Ramos (cell line): ENCODE results near the gene GSKIP.

ENCODE experiments used
- in situ Hi-C: fragments of 300-500 bp; cut with MboI; formaldehyde crosslinking; loops from one replicate; pipeline ENCODE4 v1.14.3; 2022; ENCODE audit warnings: low sequenced_read_pairs; ENCODE audit not compliant: unreplicated experiment

Gene GSKIP

DNA sequence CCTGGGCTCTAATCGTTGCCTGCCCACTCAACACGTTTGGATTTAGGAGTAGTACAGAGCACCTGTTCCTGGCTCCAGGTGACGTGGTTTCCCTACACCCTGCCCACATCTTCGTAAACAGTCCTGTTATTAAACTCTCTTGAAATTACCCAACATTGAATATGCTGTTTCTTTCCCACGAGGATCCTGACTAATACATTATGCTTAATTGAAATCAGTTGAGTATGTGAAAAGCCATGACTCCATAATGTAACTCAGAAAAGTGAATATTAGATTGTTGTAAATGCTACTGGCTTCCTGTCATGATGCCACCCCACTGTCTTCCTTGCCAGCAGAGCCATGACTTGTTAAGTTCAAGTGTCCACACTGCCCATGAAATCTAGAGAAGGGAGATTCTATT lies 50.2 kb downstream of the GSKIP start:
- in situ Hi-C loops = loop anchor here (10.0 kb wide), 1 partner anchor 119 kb away; no protein-coding TSS in a partner anchor

- in situ Hi-C loops = loop anchor here (10.0 kb wide), 1 partner anchor 121 kb away; no protein-coding TSS in a partner anchor
Measured at GRCh38 chr14:96415559-96415958, 52.2 kb downstream of the GSKIP start.

- in situ Hi-C loops = loop anchor here (10.0 kb wide), 1 partner anchor 121 kb away; no protein-coding TSS in a partner anchor
Measured at GRCh38 chr14:96416292-96416691, 53.0 kb downstream of the GSKIP start.

- in situ Hi-C loops = loop anchor here (10.0 kb wide), 1 partner anchor 122 kb away; no protein-coding TSS in a partner anchor
Measured at GRCh38 chr14:96417254-96417653, 53.9 kb downstream of the GSKIP start.

DNA sequence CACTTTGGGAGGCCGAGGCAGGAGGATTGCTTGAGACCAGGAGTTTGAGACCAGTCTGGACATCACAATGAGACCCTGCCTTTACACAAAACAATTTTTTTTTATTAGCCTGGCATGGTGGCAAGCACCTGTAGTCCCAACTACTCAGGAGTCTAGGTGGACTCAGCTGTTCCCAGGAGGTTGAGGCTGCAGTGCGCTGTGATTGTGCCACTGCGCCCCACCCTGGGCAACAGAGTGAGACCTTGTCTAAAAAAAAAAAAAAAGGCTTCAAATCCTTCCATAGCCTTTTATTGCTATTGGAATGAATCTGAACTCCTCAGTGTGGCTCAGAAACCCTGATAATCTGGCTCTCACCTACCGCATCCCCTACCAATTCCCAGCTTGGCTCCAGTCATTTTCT lies 54.7 kb downstream of the GSKIP start:
- in situ Hi-C loops = loop anchor here (10.0 kb wide), 1 partner anchor 123 kb away; no protein-coding TSS in a partner anchor

GRCh38 chr14:96421236-96421635 lies 57.9 kb downstream of the GSKIP start:
- in situ Hi-C loops = no loop called here

DNA sequence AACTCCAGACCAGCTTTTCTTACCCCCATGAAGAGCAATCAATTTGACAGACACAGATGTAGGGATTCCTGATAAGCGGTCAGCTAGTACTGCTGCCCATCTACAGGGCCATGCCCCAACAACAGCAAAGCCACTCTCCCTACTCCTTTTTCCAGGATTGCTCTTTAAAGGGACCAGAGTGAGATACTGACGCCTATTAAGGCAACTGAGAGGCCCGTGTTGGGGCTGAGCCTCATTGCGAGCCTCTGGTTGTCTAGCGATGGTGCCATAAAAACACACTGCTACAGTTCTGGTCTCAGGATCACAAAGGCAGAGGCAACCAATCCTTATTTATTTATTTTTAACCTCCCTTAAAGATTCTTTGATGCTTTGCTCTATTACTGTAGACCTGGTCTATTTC lies 59.7 kb downstream of the GSKIP start:
- in situ Hi-C loops = no loop called here

GRCh38 chr14:96423446-96424108 lies 60.3 kb downstream of the GSKIP start:
- in situ Hi-C loops = no loop called here

DNA sequence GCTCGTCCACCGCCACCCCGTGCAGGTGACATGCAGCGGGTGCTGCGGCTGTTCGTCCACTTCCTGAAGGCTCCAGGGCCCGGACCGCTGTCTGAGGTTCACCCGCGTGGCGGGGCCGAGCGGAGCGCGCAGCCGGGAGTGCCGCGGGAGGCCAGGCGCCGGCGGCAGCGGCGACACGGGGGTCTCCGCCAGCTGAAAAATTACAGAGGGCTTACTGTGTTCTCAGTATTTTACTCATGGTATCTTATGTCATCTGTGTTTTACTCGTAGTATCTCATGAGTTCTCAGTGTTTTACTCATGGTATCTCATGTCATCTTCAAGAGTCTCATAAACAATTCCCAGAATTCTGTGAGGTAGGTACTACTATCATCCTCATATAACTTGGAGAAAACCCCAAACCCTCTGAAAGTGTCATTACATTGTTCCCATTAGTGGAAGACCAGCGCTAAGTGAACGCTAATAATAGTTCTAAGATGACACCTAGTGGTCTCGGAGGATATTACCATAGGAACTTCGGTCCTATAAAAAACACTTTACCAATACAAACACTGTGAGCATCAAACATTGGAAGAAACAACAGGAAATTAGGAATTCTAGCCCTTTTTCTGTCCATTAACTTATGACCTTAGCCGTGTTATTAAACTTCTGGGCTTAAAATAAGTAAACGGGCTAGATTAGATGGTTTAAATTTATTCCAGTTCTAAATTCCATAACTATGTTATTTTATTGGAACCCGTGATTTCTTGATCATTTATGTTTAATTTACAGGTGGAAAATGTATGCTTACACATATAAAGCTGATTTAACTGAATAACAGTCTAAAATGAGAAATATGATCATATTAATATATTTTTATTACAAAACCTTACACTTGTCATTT lies 61.0 kb downstream of the GSKIP start:
- in situ Hi-C loops = no loop called here

GRCh38 chr14:96434040-96434439 lies 70.7 kb downstream of the GSKIP start:
- in situ Hi-C loops = loop anchor here (25.0 kb wide), 1 partner anchor 347 kb away; no protein-coding TSS in a partner anchor
